GM21723 (cell line): ENCODE measurements around the gene ZNF273.
"Not testable (repeated sequence)": the region's sequence is repeated elsewhere in the genome, so short reads cannot be mapped to it uniquely, and the experiment has no call there.

Experiments
- ATAC-seq: cut with Tn5 transposase; IDR thresholded peaks from one replicate; pipeline ENCODE4 v1.9.1; 2021; ENCODE audit warnings: mild to moderate bottlenecking, moderate library complexity; ENCODE audit not compliant: unreplicated experiment

The ZNF273 gene

GRCh38 chr7:64888901-64889685, 14.0 kb upstream of the ZNF273 start:
- no peak for ATAC-seq

GRCh38 chr7:64889686-64890162, 13.3 kb upstream of the ZNF273 start:
- no peak for ATAC-seq

- ATAC-seq: not testable (repeated sequence)
These were observed 12.8 kb upstream of the ZNF273 start for GRCh38 chr7:64890273-64890672.

- no peak for ATAC-seq
These were observed 12.2 kb upstream of the ZNF273 start for GRCh38 chr7:64890761-64891362.

- ATAC-seq: not testable (repeated sequence)
These were observed 11.6 kb upstream of the ZNF273 start for GRCh38 chr7:64891363-64892081.

- ATAC-seq: no peak
These were observed 11.0 kb upstream of the ZNF273 start for GRCh38 chr7:64892116-64892515.

- ATAC-seq: no peak
These were observed 10.3 kb upstream of the ZNF273 start for GRCh38 chr7:64892666-64893309.

- ATAC-seq: no peak
These were observed 9.7 kb upstream of the ZNF273 start for GRCh38 chr7:64893401-64893800.

GRCh38 chr7:64902461-64902805, 640 bp upstream of the ZNF273 start:
- not testable (repeated sequence) for ATAC-seq

- no peak for ATAC-seq
These were observed 935 bp downstream of the ZNF273 start for GRCh38 chr7:64904008-64904407.

- ATAC-seq: no peak
These were observed 2.1 kb downstream of the ZNF273 start for GRCh38 chr7:64905133-64905532.

- no peak for ATAC-seq
These were observed 2.5 kb downstream of the ZNF273 start for GRCh38 chr7:64905547-64905946.

- no peak for ATAC-seq
These were observed 4.7 kb downstream of the ZNF273 start for GRCh38 chr7:64907641-64908326.

- ATAC-seq: no peak
These were observed 5.3 kb downstream of the ZNF273 start for GRCh38 chr7:64908358-64908757.

GRCh38 chr7:64914557-64914956, 11.5 kb downstream of the ZNF273 start:
- ATAC-seq: no peak

- not testable (repeated sequence) for ATAC-seq
These were observed 12.2 kb downstream of the ZNF273 start for GRCh38 chr7:64915301-64915700.

- not testable (repeated sequence) for ATAC-seq
These were observed 25.4 kb downstream of the ZNF273 start for GRCh38 chr7:64928252-64929187.

GRCh38 chr7:64934478-64934877, 31.4 kb downstream of the ZNF273 start:
- no peak for ATAC-seq

- no peak for ATAC-seq
These were observed 35.5 kb downstream of the ZNF273 start for GRCh38 chr7:64938540-64938939.

- not testable (repeated sequence) for ATAC-seq
These were observed 36.9 kb downstream of the ZNF273 start for GRCh38 chr7:64940021-64940420.
